Measurements from ENCODE around the gene SCAF8.
"Not testable (repeated sequence)": the region's sequence is repeated elsewhere in the genome, so short reads cannot be mapped to it uniquely, and the experiment has no call there.

SCAF8 gene

GRCh38 chr6:154786144-154786868 is 53.1 kb downstream of the SCAF8 start:
- DNase-seq, result no peak

GRCh38 chr6:154791556-154792317 is 58.5 kb downstream of the SCAF8 start:
- no peak for DNase-seq

GRCh38 chr6:154792325-154792724 is 59.1 kb downstream of the SCAF8 start:
- DNase-seq, result no peak

GRCh38 chr6:154792761-154793160 is 59.5 kb downstream of the SCAF8 start:
- no peak for DNase-seq

GRCh38 chr6:154796484-154796883 is 63.3 kb downstream of the SCAF8 start:
- DNase-seq, result no peak

- no peak for DNase-seq
Measured at GRCh38 chr6:154797857-154798256, 64.6 kb downstream of the SCAF8 start.

GRCh38 chr6:154800338-154800737 is 67.1 kb downstream of the SCAF8 start:
- DNase-seq, result no peak

- no peak for DNase-seq
Measured at GRCh38 chr6:154805288-154805911, 72.2 kb downstream of the SCAF8 start.

- no peak for DNase-seq
Measured at GRCh38 chr6:154806804-154807203, 73.6 kb downstream of the SCAF8 start.

GRCh38 chr6:154811663-154812062 is 78.4 kb downstream of the SCAF8 start:
- not testable (repeated sequence) for DNase-seq

GRCh38 chr6:154814063-154814462 is 80.8 kb downstream of the SCAF8 start:
- no peak for DNase-seq

GRCh38 chr6:154815938-154816820 is 83.0 kb downstream of the SCAF8 start:
- DNase-seq, result no peak

GRCh38 chr6:154821099-154821498 is 87.9 kb downstream of the SCAF8 start:
- DNase-seq, result no peak

- DNase-seq, result no peak
Measured at GRCh38 chr6:154821638-154822037, 88.4 kb downstream of the SCAF8 start.

GRCh38 chr6:154822947-154823558 is 89.8 kb downstream of the SCAF8 start:
- no peak for DNase-seq

GRCh38 chr6:154824076-154824475 is 90.9 kb downstream of the SCAF8 start:
- no peak for DNase-seq

- no peak for DNase-seq
Measured at GRCh38 chr6:154829970-154830369, 96.8 kb downstream of the SCAF8 start.

GRCh38 chr6:154830771-154831170 is 97.6 kb downstream of the SCAF8 start:
- no peak for DNase-seq

GRCh38 chr6:154835307-154835706 is 102.1 kb downstream of the SCAF8 start:
- no peak for DNase-seq

GRCh38 chr6:154839546-154839945 is 106.3 kb downstream of the SCAF8 start:
- DNase-seq, result no peak

GRCh38 chr6:154840363-154840762 is 107.1 kb downstream of the SCAF8 start:
- no peak for DNase-seq

GRCh38 chr6:154841109-154841508 is 107.9 kb downstream of the SCAF8 start:
- no peak for DNase-seq
